Transverse colon (tissue), 4 donors: ENCODE results near the gene KCTD16. TPM values are rescaled to one million over a fixed set of nuclear protein-coding genes. Genes with fewer than 3 reads are reported as not detected.

ENCODE experiments used
- DNase-seq: peaks from one replicate; pipeline ENCODE4 v3.0.0-alpha.2; 2019
- H3K27ac ChIP-seq, 4 donors: fragments of 200-600 bp; sonication (generic); 2 replicates each; pipeline ENCODE4 v1.5.1; 2016 to 2018; ENCODE audit warnings: inconsistent platforms in 4 of 4
- H3K27me3 ChIP-seq: fragments of 200-600 bp; sonication (generic); 2 replicates; pipeline ENCODE4 v1.5.1; 2017; ENCODE audit warnings: inconsistent platforms
- H3K36me3 ChIP-seq, 4 donors: fragments of 200-600 bp; sonication (generic); 2 replicates each; pipeline ENCODE4 v1.5.1; 2017 to 2019; ENCODE audit warnings: inconsistent platforms in 4 of 4
- H3K4me1 ChIP-seq, 4 donors: fragments of 200-600 bp; sonication (generic); 2 replicates each; pipeline ENCODE4 v1.5.1; 2017 to 2020; ENCODE audit warnings: inconsistent platforms in 4 of 4
- H3K4me3 ChIP-seq, 4 donors: fragments of 200-600 bp; sonication (generic); 1 replicate in 1 of 4; 2 replicates in 3 of 4; pipeline versions ENCODE4 v1.5.1 to v1.6.1; 2017 to 2019; ENCODE audit warnings: inconsistent platforms in 4 of 4
- H3K9me3 ChIP-seq, 2 donors: fragments of 200-600 bp; sonication (generic); 2 replicates each; pipeline ENCODE4 v1.5.1; 2017 to 2019; ENCODE audit warnings: inconsistent platforms in 2 of 2
- EP300 ChIP-seq: sonication (generic); formaldehyde crosslinking; IDR thresholded peaks from one replicate; pipeline ENCODE4 v1.6.1; 2017; ENCODE audit warnings: antibody characterized with exemption, low read depth
- POLR2A ChIP-seq: fragments of 450-650 bp; IDR thresholded peaks from one replicate; pipeline ENCODE4 v1.6.1; 2016; ENCODE audit warnings: antibody characterized with exemption, mild to moderate bottlenecking, moderate library complexity
- POLR2AphosphoS5 ChIP-seq, 3 donors: sonication (generic); formaldehyde crosslinking; IDR thresholded peaks; one replicate each; pipeline ENCODE4 v1.6.1; 2016; ENCODE audit warnings: antibody characterized with exemption in 3 of 3
- WGBS, 2 donors: methylation state at CpG; one replicate each; pipeline ENCODE4 v1.1.5; 2018; ENCODE audit warnings: low coverage in 1 of 2; 5-methylcytosine and 5-hydroxymethylcytosine counted together
- in situ Hi-C, 4 donors: fragments of 200-750 bp; cut with MboI; loops; one replicate each; pipeline versions ENCODE4 v1.15.0 to v1.15.1; 2017; ENCODE audit warnings: low sequenced_read_pairs in 3 of 4, low pct_ligation_motif_present in 1 of 4, low pct_unique_long_range_greater_than_20kb in 1 of 4
- intact Hi-C: fragments of 100-400 bp; cut with DNase I; formaldehyde crosslinking; loops from one replicate; pipeline ENCODE4 v1.15.1; 2023; ENCODE audit warnings: low total_unique reads
- total RNA-seq, 4 donors: library from RNA; depleted of rRNA; stranded (reverse); fragments of >200 nt; gene quantifications; one replicate each; pipeline ENCODE4 v1.1.0, GENCODE V29; 2016
- TF ChIP-seq, protein P1 (sequence below), 5 experiments: fragments of 200-600 bp in 3 of 5; fragments of 450-650 bp in 2 of 5; sonication (generic) in 3 of 5; IDR thresholded peaks; 1 replicate in 2 of 5; 2 replicates in 3 of 5; pipeline ENCODE4 v1.5.1; 2016 to 2017; ENCODE audit warnings: antibody characterized with exemption in 5 of 5, inconsistent platforms in 3 of 5, mild to moderate bottlenecking in 2 of 5, moderate library complexity in 1 of 5

KCTD16 gene
- total RNA-seq, 4 donors from 2014 or later: under 0.01 to 0.14 TPM; not detected in 2

DNA sequence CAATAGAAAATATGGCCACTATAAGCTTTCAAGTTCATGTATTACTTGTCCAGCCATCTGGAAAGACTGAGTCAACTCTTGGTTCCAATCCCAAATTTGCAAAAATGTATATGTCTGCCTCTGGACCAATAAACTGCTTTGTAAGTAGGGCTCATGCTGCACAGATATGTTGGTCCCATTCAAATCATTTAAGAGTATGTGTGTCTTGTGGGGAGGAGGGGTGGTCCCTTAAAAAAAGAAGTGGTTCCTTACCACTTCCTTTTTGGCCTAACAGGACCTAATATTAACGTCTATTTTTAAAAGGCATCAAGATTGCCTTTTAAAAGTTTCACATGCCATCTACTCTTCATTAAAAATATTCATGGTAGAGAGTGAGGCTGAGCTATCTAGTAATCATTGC, 214.9 kb downstream of the KCTD16 start:
- no peaks in the 10 kb centered on the region for H3K36me3 ChIP-seq
- no peak overlapping the region for H3K4me3 ChIP-seq
- TF ChIP-seq POLR2A (no peak), POLR2AphosphoS5 (IDR thresholded peaks at IDR 0.05) (no peak), EP300 (no peak)
- TF ChIP-seq, protein P1, sequence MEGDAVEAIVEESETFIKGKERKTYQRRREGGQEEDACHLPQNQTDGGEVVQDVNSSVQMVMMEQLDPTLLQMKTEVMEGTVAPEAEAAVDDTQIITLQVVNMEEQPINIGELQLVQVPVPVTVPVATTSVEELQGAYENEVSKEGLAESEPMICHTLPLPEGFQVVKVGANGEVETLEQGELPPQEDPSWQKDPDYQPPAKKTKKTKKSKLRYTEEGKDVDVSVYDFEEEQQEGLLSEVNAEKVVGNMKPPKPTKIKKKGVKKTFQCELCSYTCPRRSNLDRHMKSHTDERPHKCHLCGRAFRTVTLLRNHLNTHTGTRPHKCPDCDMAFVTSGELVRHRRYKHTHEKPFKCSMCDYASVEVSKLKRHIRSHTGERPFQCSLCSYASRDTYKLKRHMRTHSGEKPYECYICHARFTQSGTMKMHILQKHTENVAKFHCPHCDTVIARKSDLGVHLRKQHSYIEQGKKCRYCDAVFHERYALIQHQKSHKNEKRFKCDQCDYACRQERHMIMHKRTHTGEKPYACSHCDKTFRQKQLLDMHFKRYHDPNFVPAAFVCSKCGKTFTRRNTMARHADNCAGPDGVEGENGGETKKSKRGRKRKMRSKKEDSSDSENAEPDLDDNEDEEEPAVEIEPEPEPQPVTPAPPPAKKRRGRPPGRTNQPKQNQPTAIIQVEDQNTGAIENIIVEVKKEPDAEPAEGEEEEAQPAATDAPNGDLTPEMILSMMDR (IDR thresholded peaks at IDR 0.05): no peak
- in situ Hi-C loops: no loop called here
- no peaks in the 10 kb centered on the region for H3K9me3 ChIP-seq
- WGBS, 2 donors: 56 to 67% methylated on average over 1 of the region's 1 CpG
- no peak for DNase-seq
- intact Hi-C loops: no loop called here
- H3K27me3 ChIP-seq: no peaks in the 10 kb centered on the region
- no peak overlapping the region for H3K27ac ChIP-seq
- H3K4me1 ChIP-seq: no peaks in the 10 kb centered on the region

DNA sequence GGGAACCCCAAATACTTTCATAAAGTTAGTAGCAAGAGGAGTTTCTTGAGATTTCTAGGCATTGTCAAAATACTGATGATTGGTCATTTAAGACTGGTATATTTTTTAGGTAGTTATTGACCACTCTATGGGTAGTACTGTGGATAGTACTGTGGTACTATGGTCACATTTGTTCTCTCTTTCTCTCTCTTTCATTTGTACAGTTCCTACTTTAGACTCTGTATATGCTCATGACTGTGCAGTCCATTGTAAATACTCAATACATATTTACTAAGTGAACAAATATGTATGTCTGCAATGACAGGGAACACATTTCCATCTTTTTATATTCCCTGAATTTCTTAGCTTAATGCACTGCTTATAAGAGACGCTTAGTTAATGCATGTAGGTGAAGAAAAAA, 215.6 kb downstream of the KCTD16 start:
- Histone ChIP-seq H3K4me3 (no peak overlapping the region), H3K27ac (no peak overlapping the region), H3K4me1 (no peaks in the 10 kb centered on the region), H3K9me3 (no peaks in the 10 kb centered on the region), H3K27me3 (no peaks in the 10 kb centered on the region), H3K36me3 (no peaks in the 10 kb centered on the region)
- DNase-seq: no peak
- WGBS, 2 donors: 86 to 87% methylated on average over 1 of the region's 1 CpG
- intact Hi-C loops: no loop called here
- in situ Hi-C loops: no loop called here
- TF ChIP-seq EP300 (no peak), POLR2A (no peak), POLR2AphosphoS5 (IDR thresholded peaks at IDR 0.05) (no peak)
- TF ChIP-seq, protein P1 (IDR thresholded peaks at IDR 0.05): no peak

DNA sequence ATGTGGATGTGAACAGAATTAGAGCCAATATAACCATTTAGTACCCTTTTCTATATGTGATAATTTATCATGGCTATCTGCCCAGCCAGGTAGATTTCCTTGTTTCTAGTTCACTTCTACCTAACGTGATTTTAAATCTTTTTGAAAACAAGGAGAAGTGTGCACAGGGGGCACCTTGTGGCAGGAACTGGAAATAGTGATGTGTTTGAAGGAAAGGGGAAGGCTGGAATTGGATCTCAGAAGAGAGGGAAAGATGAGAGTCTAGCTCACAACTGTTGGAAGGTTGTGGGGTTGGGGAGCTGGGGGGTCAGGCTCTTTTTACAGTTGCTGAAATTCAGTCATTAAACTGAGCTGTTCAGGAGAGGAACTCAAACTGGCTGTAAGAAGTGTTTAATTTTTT, 219.5 kb downstream of the KCTD16 start:
- Histone ChIP-seq H3K27ac (no peak overlapping the region), H3K27me3 (no peaks in the 10 kb centered on the region), H3K36me3 (no peaks in the 10 kb centered on the region), H3K4me3 (no peak overlapping the region), H3K4me1 (no peaks in the 10 kb centered on the region), H3K9me3 (no peaks in the 10 kb centered on the region)
- peak; percentile 13 for DNase-seq
- intact Hi-C loops (no loop called here), in situ Hi-C loops (no loop called here)
- TF ChIP-seq, protein P1 (IDR thresholded peaks at IDR 0.05): peak in 4 of 5 experiments; percentile 12 to 33 (median 24)
- no peak for TF ChIP-seq POLR2A
- 0 to 3% methylated on average over 1 of the region's 1 CpG for WGBS, 2 donors

DNA sequence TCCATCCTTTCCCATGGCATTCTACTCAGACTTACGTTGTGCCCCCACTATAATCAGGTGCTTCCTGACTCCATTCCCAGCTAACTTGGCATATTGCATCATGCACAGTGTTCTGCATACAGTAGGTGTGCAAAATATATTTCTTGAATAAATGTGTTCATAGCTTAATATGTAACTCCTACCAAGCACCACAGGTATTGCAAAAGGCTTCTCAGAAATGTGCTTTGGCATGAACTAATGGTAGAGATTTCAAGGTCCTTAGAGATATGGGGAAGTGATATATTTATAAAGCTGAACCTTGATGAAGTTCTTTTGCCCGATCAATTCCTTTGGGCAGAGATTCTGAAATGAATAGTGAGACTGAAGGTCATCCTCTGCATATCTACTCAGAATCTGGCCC, 220.4 kb downstream of the KCTD16 start:
- TF ChIP-seq, protein P1 (IDR thresholded peaks at IDR 0.05): no peak
- TF ChIP-seq POLR2AphosphoS5 (IDR thresholded peaks at IDR 0.05) (no peak), EP300 (no peak), POLR2A (no peak)
- no peaks in the 10 kb centered on the region for H3K9me3 ChIP-seq
- H3K27ac ChIP-seq: no peak overlapping the region
- H3K4me3 ChIP-seq: no peak overlapping the region
- DNase-seq: no peak
- H3K4me1 ChIP-seq: no peaks in the 10 kb centered on the region
- WGBS, 2 donors: 92 to 100% methylated on average over 1 to 2 of the region's 2 CpGs
- no peaks in the 10 kb centered on the region for H3K36me3 ChIP-seq
- intact Hi-C loops (no loop called here), in situ Hi-C loops (no loop called here)
- no peaks in the 10 kb centered on the region for H3K27me3 ChIP-seq
